A673 (cell line): ENCODE results near the gene IGSF6. TPM values are rescaled to one million over a fixed set of nuclear protein-coding genes. Genes with fewer than 3 reads are reported as not detected.
A peak's percentile ranks its signal among the peaks of the same experiment; 100 is the strongest.

ENCODE experiments used
- BruUV-seq: library from RNA; stranded (reverse); fragments of 400-500 nt; replicated peaks from 2 replicates; lab custom pipeline; 2021; lab: Mats Ljungman, UMichigan
- CTCF ChIA-PET: fragments of 300-600 bp; sonication (Branson Sonifier 250); formaldehyde crosslinking; loops from one replicate; lab custom pipeline; 2022; ENCODE audit warnings: antibody characterized with exemption; lab: Charles Lee
- POLR2A ChIA-PET: fragments of 300-600 bp; sonication (Branson Sonifier 250); formaldehyde crosslinking; loops from one replicate; lab custom pipeline; 2022; ENCODE audit warnings: antibody characterized with exemption; ENCODE audit not compliant: low non-redundant PET; lab: Charles Lee
- DNase-seq: peaks from one replicate; pipeline ENCODE4 v3.0.0-alpha.2; 2015; ENCODE audit warnings: low spot score
- H3K27ac ChIP-seq: fragments of 200-600 bp; sonication (generic); 2 replicates; pipeline ENCODE4 v1.5.1; 2016; ENCODE audit warnings: mixed run types, low read depth, mild to moderate bottlenecking, mixed read lengths, antibody characterized with exemption, low read length; ENCODE audit not compliant: poor library complexity, severe bottlenecking
- H3K27me3 ChIP-seq: fragments of 200-600 bp; sonication (generic); replicated peaks from 2 replicates; pipeline ENCODE4 v1.6.1; 2017; ENCODE audit warnings: mixed run types, low read depth, mild to moderate bottlenecking, mixed read lengths, antibody characterized with exemption, low read length; ENCODE audit not compliant: insufficient read depth, poor library complexity
- H3K36me3 ChIP-seq: fragments of 200-600 bp; sonication (generic); 2 replicates; pipeline ENCODE4 v1.6.1; 2016; ENCODE audit warnings: mixed run types, mild to moderate bottlenecking, mixed read lengths, antibody characterized with exemption, low read length; ENCODE audit not compliant: insufficient read depth, poor library complexity, severe bottlenecking
- H3K4me1 ChIP-seq: fragments of 200-600 bp; sonication (generic); 2 replicates; pipeline ENCODE4 v1.6.1; 2017; ENCODE audit warnings: mixed run types, mild to moderate bottlenecking, mixed read lengths, antibody characterized with exemption, low read length; ENCODE audit not compliant: insufficient read depth, poor library complexity, severe bottlenecking
- H3K4me3 ChIP-seq: fragments of 200-600 bp; sonication (generic); 2 replicates; pipeline ENCODE4 v1.5.1; 2016; ENCODE audit warnings: low read depth, mixed run types, mild to moderate bottlenecking, mixed read lengths, low read length; ENCODE audit not compliant: poor library complexity, severe bottlenecking
- H3K9me3 ChIP-seq: fragments of 200-600 bp; sonication (generic); 2 replicates; pipeline ENCODE4 v1.6.1; 2016; ENCODE audit warnings: mixed run types, low read depth, mild to moderate bottlenecking, mixed read lengths, antibody characterized with exemption, low read length; ENCODE audit not compliant: poor library complexity, severe bottlenecking
- CTCF ChIP-seq: fragments of 300-800, 200-600 bp; sonication (generic); conservative IDR thresholded peaks from 2 replicates; pipeline ENCODE4 v1.5.1; 2017; ENCODE audit warnings: low read depth, mild to moderate bottlenecking, antibody characterized with exemption, low read length, moderate library complexity, mixed read lengths
- EZH2 ChIP-seq: fragments of 200-600 bp; sonication (generic); IDR thresholded peaks from 2 replicates; pipeline ENCODE4 v1.6.1; 2017; ENCODE audit warnings: borderline replicate concordance, low read depth, mild to moderate bottlenecking, mixed read lengths, antibody characterized with exemption, low read length; ENCODE audit not compliant: poor library complexity, severe bottlenecking
- intact Hi-C: fragments of 100-400 bp; cut with micrococcal nuclease; formaldehyde crosslinking; loops from one replicate; pipeline ENCODE4 v1.10.0; 2022; ENCODE audit not compliant: unreplicated experiment
- total RNA-seq: library from RNA; stranded (reverse); gene quantifications from 2 replicates; pipeline ENCODE4 v1.2.3, GENCODE V29; 2021

Gene IGSF6
- total RNA-seq, 1 experiment from 2014 or later = not detected

GRCh38 chr16:21619765-21620425, 32.5 kb downstream of the IGSF6 start:
- no TSS peak for BruUV-seq
- TF ChIP-seq CTCF (no peak), EZH2 (no peak)
- no peaks in the 10 kb centered on the region for H3K27me3 ChIP-seq
- H3K9me3 ChIP-seq = no peaks in the 10 kb centered on the region
- no peak overlapping the region for H3K27ac ChIP-seq
- H3K4me3 ChIP-seq = no peak overlapping the region
- peaks cover 7% of the 10 kb centered on the region for H3K36me3 ChIP-seq
- peaks cover 28% of the 10 kb centered on the region for H3K4me1 ChIP-seq
- DNase-seq = no peak
- CTCF ChIA-PET = no interaction called here
- intact Hi-C loops = no loop called here
- POLR2A ChIA-PET = no interaction called here

GRCh38 chr16:21618281-21618680, 34.1 kb downstream of the IGSF6 start:
- Histone ChIP-seq H3K9me3 (no peaks in the 10 kb centered on the region), H3K27ac (peak overlapping the region; percentile 53), H3K4me3 (no peak overlapping the region), H3K4me1 (peaks cover 44% of the 10 kb centered on the region), H3K36me3 (peaks cover 6% of the 10 kb centered on the region), H3K27me3 (no peaks in the 10 kb centered on the region)
- CTCF ChIA-PET = no interaction called here
- POLR2A ChIA-PET = no interaction called here
- intact Hi-C loops = no loop called here
- peak; percentile 38 for DNase-seq
- BruUV-seq = no TSS peak
- TF ChIP-seq EZH2 = no peak
- TF ChIP-seq CTCF = no peak

GRCh38 chr16:21617607-21618006, 34.8 kb downstream of the IGSF6 start:
- Histone ChIP-seq H3K4me3 (no peak overlapping the region), H3K4me1 (peaks cover 48% of the 10 kb centered on the region), H3K9me3 (no peaks in the 10 kb centered on the region), H3K27ac (peak overlapping the region; percentile 53), H3K36me3 (peaks cover 6% of the 10 kb centered on the region), H3K27me3 (no peaks in the 10 kb centered on the region)
- no peak for TF ChIP-seq EZH2
- TF ChIP-seq CTCF = no peak
- CTCF ChIA-PET = no interaction called here
- intact Hi-C loops = no loop called here
- BruUV-seq = no TSS peak
- POLR2A ChIA-PET = no interaction called here
- DNase-seq = peak; percentile 42
